Measurements from ENCODE around the gene NFKBIB.
A peak's percentile ranks its signal among the peaks of the same experiment; 100 is the strongest.
"Not testable (repeated sequence)": the region's sequence is repeated elsewhere in the genome, so short reads cannot be mapped to it uniquely, and the experiment has no call there.

Gene NFKBIB

DNA sequence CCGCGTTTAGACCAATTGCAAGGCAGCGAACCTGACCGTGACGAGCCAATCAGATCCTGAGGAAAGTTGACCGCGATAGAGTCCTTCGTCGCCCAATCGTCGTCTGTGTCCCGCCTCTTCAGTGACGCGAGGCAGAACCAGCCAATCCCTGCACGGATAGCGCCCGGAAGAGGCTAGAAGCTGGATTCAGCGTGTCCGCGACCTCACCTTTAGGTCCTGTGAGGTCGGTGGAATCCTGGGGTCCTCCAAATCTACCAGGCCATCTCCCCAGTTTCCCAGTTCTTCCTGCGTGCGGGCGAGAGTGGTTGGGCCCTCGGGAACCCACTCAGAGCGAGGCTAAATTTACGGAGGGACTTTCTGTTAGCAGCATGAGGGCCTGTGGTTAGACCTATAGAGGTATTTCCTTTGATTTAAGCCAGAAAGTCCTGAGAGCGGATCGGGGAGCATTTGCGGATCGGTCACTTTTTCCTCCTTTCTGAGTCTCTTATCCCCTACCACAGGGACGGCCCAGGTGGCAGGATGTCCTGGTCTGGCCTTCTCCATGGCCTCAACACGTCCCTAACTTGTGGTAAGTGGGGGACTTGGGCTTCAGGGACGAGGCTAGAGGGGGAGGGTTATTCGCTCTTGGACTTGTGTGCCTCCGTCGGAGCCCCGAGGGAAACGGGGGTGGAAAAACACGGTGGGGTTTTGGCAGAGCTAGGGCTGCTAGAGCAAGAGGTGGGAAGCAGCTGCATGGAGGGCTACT is 31.2 kb downstream of the NFKBIB start, which contains the start of gene MRPS12:
Gene MRPS12 (plus strand): TSS at position 169 of the 745 bp plus-strand sequence. CDS start 351 bp downstream, at position 520.
- peak; percentile 98 for DNase-seq

- no peak for DNase-seq
These were observed 31.7 kb downstream of the NFKBIB start for GRCh38 chr19:38931521-38931793.

GRCh38 chr19:38932425-38933179 is 32.8 kb downstream of the NFKBIB start:
- no peak for DNase-seq

GRCh38 chr19:38933544-38933943 is 33.8 kb downstream of the NFKBIB start:
- no peak for DNase-seq

- DNase-seq, result no peak
These were observed 40.2 kb downstream of the NFKBIB start for GRCh38 chr19:38939957-38940356.

DNA sequence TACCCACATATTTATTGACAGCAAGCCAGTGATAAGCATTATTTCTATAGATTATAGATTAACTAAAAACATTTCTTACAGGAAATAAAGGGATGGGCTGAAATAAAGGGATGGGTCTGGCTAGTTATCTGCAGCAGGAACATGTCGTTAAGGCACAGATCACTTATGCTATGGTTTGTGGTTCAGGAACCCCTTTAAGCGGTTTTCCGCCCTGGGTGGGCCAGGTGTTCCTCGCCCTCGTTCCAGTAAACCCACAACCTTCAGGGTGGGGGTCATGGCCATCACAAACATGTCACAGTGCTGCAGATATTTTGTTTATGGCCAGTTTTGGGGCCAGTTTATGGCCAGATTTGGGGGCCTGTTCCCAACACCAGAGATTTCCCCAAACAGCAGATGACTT is 41.7 kb downstream of the NFKBIB start:
- not testable (repeated sequence) for DNase-seq

- DNase-seq, result no peak
These were observed 42.2 kb downstream of the NFKBIB start for GRCh38 chr19:38941979-38942378.

DNA sequence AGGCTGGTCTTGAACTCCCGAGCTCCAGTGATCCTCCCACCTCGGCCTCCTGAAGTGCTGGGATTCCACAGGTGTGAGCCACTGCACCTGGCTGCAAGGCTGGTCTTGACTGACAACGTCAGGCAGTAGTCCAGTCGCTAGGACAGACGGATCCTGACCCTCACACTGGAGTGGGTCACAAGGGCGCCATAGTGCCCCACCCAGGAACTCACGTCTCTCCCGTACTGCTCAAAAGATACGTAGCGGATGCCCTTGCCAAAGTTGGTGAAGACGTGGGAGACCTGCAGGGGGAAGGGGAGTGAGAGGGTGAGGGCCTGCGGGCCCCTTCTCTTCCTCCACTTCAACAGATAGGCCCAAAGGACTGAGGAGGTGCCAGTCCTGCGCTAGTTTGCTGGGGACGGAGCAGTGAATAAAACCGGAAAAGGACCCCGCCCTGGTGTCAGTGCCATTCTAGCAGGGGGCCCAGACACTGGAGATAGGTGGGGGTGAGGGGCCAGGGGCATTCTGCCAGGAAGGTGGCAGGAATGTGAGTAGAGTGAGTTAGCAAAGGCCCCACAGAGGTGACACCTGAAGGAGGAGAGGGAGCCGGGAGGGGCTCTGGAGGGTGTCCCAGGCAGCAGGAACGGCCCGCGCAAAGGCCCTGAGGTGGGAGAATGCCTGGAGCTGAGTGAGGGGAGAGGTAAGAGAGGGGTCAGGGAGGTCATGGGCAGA is 42.9 kb downstream of the NFKBIB start:
- DNase-seq, result no peak

DNA sequence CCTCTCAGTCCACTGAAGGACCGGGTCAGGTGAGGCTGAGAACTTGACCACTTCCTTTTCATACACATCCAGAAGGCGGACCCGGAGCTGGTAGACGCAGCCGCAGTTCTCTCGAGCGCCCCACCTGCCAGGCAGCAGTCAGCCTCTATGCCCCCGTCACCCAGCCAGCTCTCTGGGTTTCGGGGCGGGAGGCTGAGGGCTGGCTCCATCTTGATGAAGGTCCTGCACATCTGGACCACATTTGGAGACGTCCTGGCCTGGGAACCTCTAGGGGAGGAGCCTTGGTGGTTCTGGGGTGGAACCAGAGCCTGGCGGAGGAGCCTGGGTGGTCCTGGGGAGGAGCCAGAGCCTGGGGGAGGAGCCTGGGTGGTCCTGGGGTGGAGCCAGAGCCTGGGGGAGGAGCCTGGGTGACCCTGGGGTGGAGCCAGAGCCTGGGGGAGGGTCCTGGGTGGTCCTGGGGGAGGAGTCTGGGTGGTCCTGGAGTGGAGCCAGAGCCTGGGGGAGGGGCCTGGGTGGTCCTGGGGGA is 45.3 kb downstream of the NFKBIB start:
- no peak for DNase-seq

DNA sequence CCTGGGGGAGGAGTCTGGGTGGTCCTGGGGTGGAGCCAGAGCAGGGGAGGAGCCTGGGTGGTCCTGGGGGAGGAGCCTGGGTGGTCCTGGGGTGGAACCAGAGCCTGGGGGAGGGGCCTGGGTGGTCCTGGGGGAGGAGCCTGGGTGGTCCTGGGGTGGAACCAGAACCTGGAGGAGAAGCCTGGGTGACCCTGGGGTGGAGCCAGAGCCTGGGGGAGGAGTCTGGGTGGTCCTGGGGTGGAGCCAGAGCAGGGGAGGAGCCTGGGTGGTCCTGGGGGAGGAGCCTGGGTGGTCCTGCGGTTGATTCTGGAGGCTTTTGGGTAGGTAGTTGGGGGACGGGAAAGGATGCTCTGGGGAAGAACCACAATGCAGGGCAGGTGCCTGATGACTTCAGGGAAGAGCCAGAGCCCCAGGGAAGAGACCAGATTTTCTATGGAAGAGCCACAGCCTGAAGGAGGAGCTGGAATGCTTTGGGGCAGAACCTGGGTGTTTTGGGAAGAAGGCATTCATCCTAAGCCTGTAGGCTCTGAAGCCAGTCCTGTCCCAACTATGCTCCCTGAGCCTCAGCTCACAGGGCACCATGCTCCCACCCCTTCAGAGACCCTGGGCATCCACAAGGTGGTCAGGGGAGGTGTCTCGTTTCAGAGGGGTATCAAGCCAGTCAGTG is 45.9 kb downstream of the NFKBIB start:
- DNase-seq, result no peak

- DNase-seq, result no peak
These were observed 46.7 kb downstream of the NFKBIB start for GRCh38 chr19:38946229-38947010.

GRCh38 chr19:38949580-38950367 is 50.0 kb downstream of the NFKBIB start:
- DNase-seq, result no peak

GRCh38 chr19:38951187-38951586 is 51.4 kb downstream of the NFKBIB start:
- DNase-seq, result no peak

GRCh38 chr19:38952395-38953165 is 52.8 kb downstream of the NFKBIB start:
- peak; percentile 8 for DNase-seq

GRCh38 chr19:38953677-38954076 is 53.9 kb downstream of the NFKBIB start:
- no peak for DNase-seq

- DNase-seq, result no peak
These were observed 56.5 kb downstream of the NFKBIB start for GRCh38 chr19:38956264-38956663.

DNA sequence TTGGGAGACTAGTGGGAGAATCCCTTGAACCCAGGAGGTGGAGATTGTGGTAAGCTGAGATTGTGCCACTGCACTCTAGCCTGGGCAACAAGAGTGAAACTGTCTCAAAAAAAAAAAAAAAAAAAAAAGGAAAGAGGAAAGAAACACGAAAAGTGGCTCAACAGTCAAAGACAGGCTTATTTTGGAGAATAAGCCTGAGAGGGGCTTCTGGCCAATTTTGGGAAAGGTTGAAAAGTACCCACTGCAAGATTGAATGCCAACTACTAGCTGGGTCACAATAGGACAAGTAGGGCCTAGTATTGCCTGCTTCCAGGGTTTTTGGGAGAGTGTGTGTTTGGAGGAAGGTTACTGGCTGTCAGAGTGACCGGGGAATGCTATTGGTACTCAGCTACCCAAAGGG is 58.5 kb downstream of the NFKBIB start:
- DNase-seq, result no peak

Data from NCI-H1436 (cell line).